ENCODE results near the gene EEF1AKMT2.
A peak's percentile ranks its signal among the peaks of the same experiment; 100 is the strongest.

The EEF1AKMT2 gene

DNA sequence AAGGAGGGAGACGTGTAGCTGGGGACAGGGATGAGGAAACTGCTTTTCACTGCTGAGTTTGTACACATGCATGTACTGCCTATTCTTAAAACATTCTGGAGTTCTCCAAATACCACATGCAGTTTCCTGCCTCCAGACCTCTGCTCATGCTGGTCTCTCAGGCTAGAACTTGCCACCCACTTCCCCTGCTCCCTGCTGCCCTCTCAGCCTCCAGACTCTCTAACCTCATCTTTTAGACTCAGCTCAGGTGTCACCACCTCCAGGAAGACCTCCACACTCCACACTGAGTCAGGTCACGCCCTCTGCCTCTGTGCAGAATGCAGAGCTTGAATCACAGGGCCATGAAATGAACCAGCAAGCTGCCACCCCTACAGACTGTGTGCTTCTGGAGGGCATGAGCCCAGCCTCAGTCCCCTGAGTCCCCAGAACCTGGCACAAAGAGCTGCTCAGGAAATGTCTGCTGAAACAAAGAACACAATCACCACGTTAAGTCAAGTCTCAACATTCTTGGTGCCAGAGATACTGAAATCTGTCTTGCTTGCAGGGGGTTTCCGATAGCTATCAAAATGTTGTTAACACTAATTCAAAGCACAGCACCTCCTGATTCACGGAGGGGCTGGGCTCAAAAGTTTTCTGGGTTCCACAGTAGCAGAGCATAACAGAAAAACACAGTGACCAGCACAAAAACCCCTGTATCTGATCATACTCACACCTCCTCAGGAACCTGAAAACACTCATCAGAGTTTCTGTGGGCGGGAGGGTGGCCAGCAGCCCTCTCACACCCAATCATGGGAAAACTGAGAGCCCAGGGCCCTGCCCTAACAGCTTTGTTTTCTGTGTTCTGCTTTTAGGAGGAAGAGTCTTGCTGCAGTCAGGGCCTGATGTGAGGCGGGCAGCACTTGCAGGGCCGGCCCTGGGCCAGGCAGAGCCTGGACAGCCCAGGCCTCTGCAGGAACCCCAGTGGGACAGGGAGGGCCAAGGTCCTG lies 68.6 kb downstream of the EEF1AKMT2 start:
- ChIA-PET POLR2A (no interaction called here), CTCF (interaction anchor here (1.4 kb wide), 1 partner anchor 18 kb away, joined by 7 read pairs; no protein-coding TSS in a partner anchor)
- TF ChIP-seq, protein P1, sequence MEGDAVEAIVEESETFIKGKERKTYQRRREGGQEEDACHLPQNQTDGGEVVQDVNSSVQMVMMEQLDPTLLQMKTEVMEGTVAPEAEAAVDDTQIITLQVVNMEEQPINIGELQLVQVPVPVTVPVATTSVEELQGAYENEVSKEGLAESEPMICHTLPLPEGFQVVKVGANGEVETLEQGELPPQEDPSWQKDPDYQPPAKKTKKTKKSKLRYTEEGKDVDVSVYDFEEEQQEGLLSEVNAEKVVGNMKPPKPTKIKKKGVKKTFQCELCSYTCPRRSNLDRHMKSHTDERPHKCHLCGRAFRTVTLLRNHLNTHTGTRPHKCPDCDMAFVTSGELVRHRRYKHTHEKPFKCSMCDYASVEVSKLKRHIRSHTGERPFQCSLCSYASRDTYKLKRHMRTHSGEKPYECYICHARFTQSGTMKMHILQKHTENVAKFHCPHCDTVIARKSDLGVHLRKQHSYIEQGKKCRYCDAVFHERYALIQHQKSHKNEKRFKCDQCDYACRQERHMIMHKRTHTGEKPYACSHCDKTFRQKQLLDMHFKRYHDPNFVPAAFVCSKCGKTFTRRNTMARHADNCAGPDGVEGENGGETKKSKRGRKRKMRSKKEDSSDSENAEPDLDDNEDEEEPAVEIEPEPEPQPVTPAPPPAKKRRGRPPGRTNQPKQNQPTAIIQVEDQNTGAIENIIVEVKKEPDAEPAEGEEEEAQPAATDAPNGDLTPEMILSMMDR (IDR thresholded peaks at IDR 0.05; ENCODE audit: insufficient read depth, low read length, missing control alignments): no peak
- no peak overlapping the region for H3K4me3 ChIP-seq (ENCODE audit: low read depth, low read length)
- no peak for DNase-seq (ENCODE audit: low read depth, low spot score)

DNA sequence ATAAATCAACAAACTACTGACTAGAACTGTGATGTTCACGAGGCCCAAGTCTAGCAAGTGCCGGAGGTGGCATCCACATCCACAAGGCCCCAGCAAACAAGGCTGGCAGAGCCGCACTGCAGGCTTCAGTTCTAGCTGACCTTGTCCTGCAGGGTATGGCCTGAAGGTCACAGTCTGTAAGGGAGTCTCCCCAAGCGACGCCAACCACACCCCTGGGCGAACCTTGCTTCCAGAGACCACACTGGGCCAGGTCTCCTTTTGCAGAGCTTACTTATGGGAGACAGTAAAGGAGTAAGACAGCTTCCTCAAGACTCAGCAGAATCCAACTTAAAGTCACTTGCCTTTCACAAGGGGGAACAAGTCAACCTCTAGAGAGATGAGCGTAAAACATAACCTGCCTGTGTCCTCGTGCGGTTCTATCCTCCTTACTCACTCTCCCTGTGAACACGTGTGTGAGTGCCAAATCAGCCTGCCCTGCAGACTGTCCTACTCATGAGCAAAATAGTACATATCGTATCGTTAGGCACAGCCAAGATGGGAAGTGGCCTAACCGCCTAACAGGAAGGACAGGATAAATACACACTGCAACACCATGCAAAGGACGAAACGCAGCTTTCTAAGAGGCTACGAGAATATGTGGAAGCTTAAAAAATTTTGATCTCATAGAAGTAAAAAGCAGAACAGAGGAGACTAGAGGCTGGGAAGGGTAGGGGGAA lies 70.2 kb downstream of the EEF1AKMT2 start:
- H3K4me3 ChIP-seq (ENCODE audit: low read depth, low read length): no peak overlapping the region
- CTCF ChIA-PET: interaction anchor here (1.5 kb wide), 1 partner anchor 20 kb away, joined by 8 read pairs; no protein-coding TSS in a partner anchor
- POLR2A ChIA-PET: no interaction called here
- TF ChIP-seq, protein P1 (IDR thresholded peaks at IDR 0.05; ENCODE audit: insufficient read depth, low read length, missing control alignments): no peak
- DNase-seq (ENCODE audit: low read depth, low spot score): no peak

DNA sequence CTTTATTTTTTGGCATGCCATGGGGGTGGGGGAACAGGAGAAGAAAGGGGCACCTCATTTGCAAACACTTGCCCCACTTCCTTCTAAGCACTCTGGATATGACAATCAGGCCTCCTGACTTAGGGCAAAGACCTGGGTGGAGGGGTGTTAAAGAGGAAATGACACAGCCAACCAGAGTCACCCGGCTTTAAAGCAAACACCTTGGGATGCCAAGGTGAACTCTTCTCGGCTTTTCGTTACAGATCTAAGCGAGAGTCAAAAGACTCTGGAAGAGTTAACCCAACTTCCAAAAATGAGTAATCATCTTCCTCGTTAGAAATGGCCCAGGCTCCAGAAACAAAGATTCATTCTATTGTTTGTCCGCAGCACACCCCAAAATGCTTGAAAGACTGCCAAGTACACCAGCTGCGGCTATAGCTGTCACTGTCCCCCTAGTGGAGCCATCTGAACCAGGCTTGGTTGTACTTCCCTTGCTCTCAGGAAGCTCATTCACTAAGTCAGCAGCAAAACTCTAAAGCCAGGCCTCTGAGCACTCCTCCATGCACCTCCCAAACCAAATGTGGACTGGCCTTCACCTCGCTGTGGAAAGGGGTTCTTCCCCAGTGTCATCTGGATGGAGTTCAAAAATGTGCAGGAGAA lies 72.4 kb downstream of the EEF1AKMT2 start:
- no peak overlapping the region for H3K4me3 ChIP-seq (ENCODE audit: low read depth, low read length)
- POLR2A ChIA-PET: no interaction called here
- TF ChIP-seq, protein P1 (IDR thresholded peaks at IDR 0.05; ENCODE audit: insufficient read depth, low read length, missing control alignments): peak; percentile 24
- DNase-seq (ENCODE audit: low read depth, low spot score): no peak
- CTCF ChIA-PET: interaction anchor here (1.4 to 8.5 kb wide), 3 partner anchors 13 to 22 kb away, joined by 3 to 56 read pairs (median 4); no protein-coding TSS in a partner anchor

DNA sequence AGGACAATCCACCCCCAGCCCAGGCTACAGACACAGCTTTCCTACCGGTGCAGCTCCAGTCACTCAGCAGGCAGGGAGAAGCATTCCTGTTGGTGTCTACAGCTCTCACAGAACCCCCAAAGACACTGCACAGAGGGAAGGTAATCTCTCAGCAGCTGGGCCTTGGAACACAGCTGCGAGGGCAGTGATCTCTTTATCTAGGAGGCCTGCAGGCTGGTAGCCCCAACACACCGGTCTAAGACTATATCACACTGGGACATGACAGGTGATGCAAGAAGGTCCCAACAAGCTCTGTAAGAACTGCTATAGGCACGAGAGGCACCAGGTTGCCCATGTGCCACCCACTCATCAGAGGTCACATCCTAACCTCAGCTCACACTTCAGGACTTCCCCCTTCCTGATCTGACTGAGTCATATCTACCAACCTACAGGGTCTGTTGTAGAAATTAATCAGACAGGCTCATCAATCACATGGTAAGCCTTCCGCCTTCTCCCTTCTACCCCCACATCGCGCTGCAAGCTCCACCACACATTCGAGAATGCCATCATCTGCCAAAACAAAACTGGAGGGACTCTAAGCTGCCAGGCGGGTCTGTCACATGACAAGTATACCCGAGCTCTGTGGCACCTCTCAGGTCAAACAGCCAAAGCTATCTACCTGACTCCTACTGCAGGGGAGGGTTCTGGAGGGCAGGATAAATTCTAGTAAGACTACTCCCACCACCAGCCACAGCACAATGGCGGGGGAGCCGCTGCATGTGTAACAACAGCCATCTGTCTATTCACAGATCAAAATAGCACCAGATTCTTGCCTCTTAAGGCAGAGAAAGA lies 73.6 kb downstream of the EEF1AKMT2 start:
- TF ChIP-seq, protein P1 (IDR thresholded peaks at IDR 0.05; ENCODE audit: insufficient read depth, low read length, missing control alignments): no peak
- H3K4me3 ChIP-seq (ENCODE audit: low read depth, low read length): no peak overlapping the region
- CTCF ChIA-PET: interaction anchor here (0.6 to 8.5 kb wide), 8 partner anchors 7 to 207 kb away, joined by 3 to 56 read pairs (median 4); no protein-coding TSS in a partner anchor
- POLR2A ChIA-PET: no interaction called here
- DNase-seq (ENCODE audit: low read depth, low spot score): no peak

DNA sequence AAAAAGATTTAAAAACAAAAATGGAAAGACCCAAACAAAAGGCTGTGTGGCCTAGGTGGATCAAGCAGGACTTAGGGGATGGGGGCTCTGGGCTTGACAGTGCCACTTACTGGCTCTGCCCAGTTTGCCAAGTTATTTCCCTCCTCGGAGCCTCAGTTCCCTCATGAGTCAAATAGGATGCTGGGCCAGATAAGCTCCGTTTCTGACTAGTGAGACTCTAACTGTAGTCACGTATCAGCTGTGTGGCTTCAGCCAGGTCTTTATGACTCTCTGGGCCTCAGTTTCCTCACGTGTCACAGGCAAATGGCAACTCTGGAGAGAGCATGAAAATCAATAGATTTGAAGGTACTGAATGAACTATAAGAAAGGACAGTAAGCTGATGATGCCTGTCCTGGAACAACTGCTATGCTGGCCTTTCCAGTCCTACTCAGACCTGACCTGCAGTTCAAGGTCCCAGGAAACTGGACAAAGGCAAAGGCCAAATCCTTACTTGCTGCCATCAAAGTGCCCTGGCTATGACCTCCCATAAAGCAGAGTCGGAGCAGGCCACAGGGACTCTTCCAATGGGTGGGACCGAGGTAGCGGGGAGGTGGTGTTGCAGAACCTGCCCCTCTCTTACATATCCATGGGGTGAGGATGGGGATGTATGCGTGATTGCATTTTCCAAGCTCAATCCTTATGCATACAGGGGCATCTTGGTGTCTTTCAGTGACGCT lies 74.5 kb downstream of the EEF1AKMT2 start:
- POLR2A ChIA-PET: no interaction called here
- TF ChIP-seq, protein P1 (IDR thresholded peaks at IDR 0.05; ENCODE audit: insufficient read depth, low read length, missing control alignments): no peak
- H3K4me3 ChIP-seq (ENCODE audit: low read depth, low read length): no peak overlapping the region
- CTCF ChIA-PET: interaction anchor here (1.1 to 8.5 kb wide), 5 partner anchors 8 to 24 kb away, joined by 3 to 56 read pairs (median 4); no protein-coding TSS in a partner anchor
- no peak for DNase-seq (ENCODE audit: low read depth, low spot score)

All from AG04449 (cell line).